ENCODE data around the gene PLCXD1.

DNA sequence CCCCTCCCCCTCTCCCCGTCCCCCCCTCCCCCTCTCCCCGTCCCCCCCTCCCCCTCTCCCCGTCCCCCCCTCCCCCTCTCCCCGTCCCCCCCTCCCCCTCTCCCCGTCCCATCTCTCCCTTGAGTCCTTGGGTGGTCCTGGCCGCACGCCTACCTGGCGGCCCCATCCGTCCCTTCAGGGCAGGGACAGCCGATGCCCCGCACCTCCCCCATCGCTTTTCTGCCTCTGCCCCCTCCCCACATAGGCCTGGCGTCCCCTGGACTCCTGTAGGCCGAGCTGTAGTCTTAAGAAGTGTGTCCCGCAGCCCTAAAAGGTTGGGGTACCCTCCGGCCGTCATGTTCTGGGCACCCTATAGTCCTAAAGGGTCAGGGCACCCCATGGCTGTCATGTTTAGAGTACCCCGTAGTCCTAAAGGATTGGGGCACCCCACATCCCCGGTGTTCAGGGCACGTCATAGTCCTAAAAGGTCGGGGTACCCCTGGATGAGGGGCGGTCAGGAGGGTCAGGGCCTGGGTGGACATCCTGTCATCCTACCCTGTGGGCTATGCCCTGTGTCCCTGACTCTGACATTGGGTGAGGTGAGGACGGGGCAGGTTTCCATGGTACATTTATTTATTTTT, 48.2 kb downstream of the PLCXD1 start:
- TF ChIP-seq ETV6 (IDR thresholded peaks at IDR 0.05; ENCODE audit: borderline replicate concordance in 1 of 2, low read depth in 2 of 2, low read length in 1 of 2) = no peak
- TF ChIP-seq ETV6 (CRISPR knock-in tag; IDR thresholded peaks at IDR 0.05; ENCODE audit: borderline replicate concordance) = no peak
- TF ChIP-seq BRCA1 (IDR thresholded peaks at IDR 0.05) = no peak
- no peak for TF ChIP-seq BRCA1 (CRISPR knock-in tag; IDR thresholded peaks at IDR 0.05)
- no peak for TF ChIP-seq ATF3 (IDR thresholded peaks at IDR 0.05)
- TF ChIP-seq ATF3 (CRISPR knock-in tag; conservative IDR thresholded peaks at IDR 0.05) = no peak
- TF ChIP-seq, protein P1, sequence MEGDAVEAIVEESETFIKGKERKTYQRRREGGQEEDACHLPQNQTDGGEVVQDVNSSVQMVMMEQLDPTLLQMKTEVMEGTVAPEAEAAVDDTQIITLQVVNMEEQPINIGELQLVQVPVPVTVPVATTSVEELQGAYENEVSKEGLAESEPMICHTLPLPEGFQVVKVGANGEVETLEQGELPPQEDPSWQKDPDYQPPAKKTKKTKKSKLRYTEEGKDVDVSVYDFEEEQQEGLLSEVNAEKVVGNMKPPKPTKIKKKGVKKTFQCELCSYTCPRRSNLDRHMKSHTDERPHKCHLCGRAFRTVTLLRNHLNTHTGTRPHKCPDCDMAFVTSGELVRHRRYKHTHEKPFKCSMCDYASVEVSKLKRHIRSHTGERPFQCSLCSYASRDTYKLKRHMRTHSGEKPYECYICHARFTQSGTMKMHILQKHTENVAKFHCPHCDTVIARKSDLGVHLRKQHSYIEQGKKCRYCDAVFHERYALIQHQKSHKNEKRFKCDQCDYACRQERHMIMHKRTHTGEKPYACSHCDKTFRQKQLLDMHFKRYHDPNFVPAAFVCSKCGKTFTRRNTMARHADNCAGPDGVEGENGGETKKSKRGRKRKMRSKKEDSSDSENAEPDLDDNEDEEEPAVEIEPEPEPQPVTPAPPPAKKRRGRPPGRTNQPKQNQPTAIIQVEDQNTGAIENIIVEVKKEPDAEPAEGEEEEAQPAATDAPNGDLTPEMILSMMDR (IDR thresholded peaks at IDR 0.05 in 2 of 3, conservative IDR thresholded peaks at IDR 0.05 in 1 of 3; ENCODE audit: insufficient read depth in 2 of 3, low read depth in 1 of 3, low read length in 3 of 3) = no peak
- TF ChIP-seq TOE1 (IDR thresholded peaks at IDR 0.05; ENCODE audit: borderline replicate concordance) = no peak
- no peak for TF ChIP-seq TOE1 (CRISPR knock-in tag; IDR thresholded peaks at IDR 0.05; ENCODE audit: borderline replicate concordance, low read depth)
- no peak for TF ChIP-seq ZBTB43 (CRISPR knock-in tag; IDR thresholded peaks at IDR 0.05)
- no peak for TF ChIP-seq EP300 (IDR thresholded peaks at IDR 0.05; ENCODE audit: low read length)
- TF ChIP-seq CREB5 (CRISPR knock-in tag; IDR thresholded peaks at IDR 0.05) = no peak
- TF ChIP-seq, protein P2, sequence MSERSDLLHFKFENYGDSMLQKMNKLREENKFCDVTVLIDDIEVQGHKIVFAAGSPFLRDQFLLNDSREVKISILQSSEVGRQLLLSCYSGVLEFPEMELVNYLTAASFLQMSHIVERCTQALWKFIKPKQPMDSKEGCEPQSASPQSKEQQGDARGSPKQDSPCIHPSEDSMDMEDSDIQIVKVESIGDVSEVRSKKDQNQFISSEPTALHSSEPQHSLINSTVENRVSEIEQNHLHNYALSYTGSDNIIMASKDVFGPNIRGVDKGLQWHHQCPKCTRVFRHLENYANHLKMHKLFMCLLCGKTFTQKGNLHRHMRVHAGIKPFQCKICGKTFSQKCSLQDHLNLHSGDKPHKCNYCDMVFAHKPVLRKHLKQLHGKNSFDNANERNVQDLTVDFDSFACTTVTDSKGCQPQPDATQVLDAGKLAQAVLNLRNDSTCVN (CRISPR knock-in tag; IDR thresholded peaks at IDR 0.05) = no peak
- TF ChIP-seq HNRNPLL (IDR thresholded peaks at IDR 0.05; ENCODE audit: low read depth, low read length, poor library complexity, severe bottlenecking) = no peak
- TF ChIP-seq CEBPB (tag; IDR thresholded peaks at IDR 0.05) = no peak
- no peak for TF ChIP-seq ZNF197 (CRISPR knock-in tag; IDR thresholded peaks at IDR 0.05; ENCODE audit: low read depth)
- no peak for TF ChIP-seq NFE2L1 (tag; IDR thresholded peaks at IDR 0.05; ENCODE audit: borderline replicate concordance, low read depth)
- TF ChIP-seq TARDBP (IDR thresholded peaks at IDR 0.05) = no peak
